NCI-H82 (cell line): ENCODE measurements around the gene PLCB2.

ENCODE experiments used
- DNase-seq: peaks from one replicate; lab custom pipeline; 2025; lab: John Stamatoyannopoulos, UW

Gene PLCB2

GRCh38 chr15:40307421-40308211, at the start of gene PLCB2:
Gene PLCB2 (minus strand): TSS chr15:40307935. CDS start chr15:40307672, 263 bp downstream.
- peak; percentile 97 for DNase-seq

- no peak for DNase-seq
Measured at GRCh38 chr15:40357246-40357645, 49.5 kb upstream of the PLCB2 start.

- DNase-seq: no peak
Measured at GRCh38 chr15:40355976-40356585, 48.3 kb upstream of the PLCB2 start.

- peak; percentile 94 for DNase-seq
Measured at GRCh38 chr15:40354408-40355171, 46.9 kb upstream of the PLCB2 start.

GRCh38 chr15:40353697-40354096, 46.0 kb upstream of the PLCB2 start:
- peak; percentile 38 for DNase-seq

- no peak for DNase-seq
Measured at GRCh38 chr15:40352281-40352901, 44.7 kb upstream of the PLCB2 start.

- no peak for DNase-seq
Measured at GRCh38 chr15:40349163-40349562, 41.4 kb upstream of the PLCB2 start.

- no peak for DNase-seq
Measured at GRCh38 chr15:40348474-40348870, 40.7 kb upstream of the PLCB2 start.

GRCh38 chr15:40347559-40348473, 40.1 kb upstream of the PLCB2 start:
- DNase-seq: no peak

- no peak for DNase-seq
Measured at GRCh38 chr15:40346579-40347558, 39.1 kb upstream of the PLCB2 start.

- no peak for DNase-seq
Measured at GRCh38 chr15:40345867-40346578, 38.3 kb upstream of the PLCB2 start.

- DNase-seq: no peak
Measured at GRCh38 chr15:40345225-40345866, 37.6 kb upstream of the PLCB2 start.

- DNase-seq: peak; percentile 80
Measured at GRCh38 chr15:40344631-40345120, 36.9 kb upstream of the PLCB2 start.

- DNase-seq: no peak
Measured at GRCh38 chr15:40344217-40344616, 36.5 kb upstream of the PLCB2 start.

- no peak for DNase-seq
Measured at GRCh38 chr15:40343512-40343911, 35.8 kb upstream of the PLCB2 start.

- DNase-seq: no peak
Measured at GRCh38 chr15:40342416-40343320, 34.9 kb upstream of the PLCB2 start.

- peak; percentile 82 for DNase-seq
Measured at GRCh38 chr15:40340740-40341400, 33.1 kb upstream of the PLCB2 start, which contains the start of gene CCDC9B. Gene CCDC9B (minus strand): TSS chr15:40340939. CDS start chr15:40340819, 120 bp downstream.
